Measurements from ENCODE around the gene SLC49A3. TPM values are rescaled to one million over a fixed set of nuclear protein-coding genes. Genes with fewer than 3 reads are reported as not detected.

The SLC49A3 gene
- total and polyA plus RNA-seq, 2 of the 13 experiments (the other 11 are each of a cell fraction or from before 2014, with no cell fraction given), result 0.07 to 0.17 TPM

GRCh38 chr4:687048-687970, 1.6 kb downstream of the SLC49A3 start (continued):
- TF ChIP-seq CHD2 (IDR thresholded peaks at IDR 0.05; ENCODE audit: low read depth, low read length) (no peak), NR2F6 (IDR thresholded peaks at IDR 0.05) (peak; percentile 58), NR2F6 (CRISPR knock-in tag; IDR thresholded peaks at IDR 0.05) (peak; percentile 80), NRL (CRISPR knock-in tag; IDR thresholded peaks at IDR 0.05; ENCODE audit: borderline replicate concordance) (peak; percentile 15; the same call in 1 of the 2 replicates), ZNF772 (CRISPR knock-in tag; IDR thresholded peaks at IDR 0.05) (no peak), EP300 (IDR thresholded peaks at IDR 0.05; ENCODE audit: low read depth in 2 of 2, low read length in 2 of 2) (no peak), EP300 (CRISPR knock-in tag; IDR thresholded peaks at IDR 0.05; ENCODE audit: borderline replicate concordance) (no peak), ZFAT (CRISPR knock-in tag; conservative IDR thresholded peaks at IDR 0.05) (no peak), ZNF776 (CRISPR knock-in tag; IDR thresholded peaks at IDR 0.05) (peak; percentile 36), SKI (IDR thresholded peaks at IDR 0.05; ENCODE audit: partially characterized antibody) (peak; percentile 60), TOPORS (CRISPR knock-in tag; IDR thresholded peaks at IDR 0.05) (no peak), ZNF275 (CRISPR knock-in tag; IDR thresholded peaks at IDR 0.05; ENCODE audit: borderline replicate concordance) (peak; percentile 62; the same call in 1 of the 2 replicates), KLF15 (CRISPR knock-in tag; IDR thresholded peaks at IDR 0.05; ENCODE audit: borderline replicate concordance) (0 out of 2 replicates have a peak, but pooled peaks have one; percentile 59), ZNF747 (CRISPR knock-in tag; IDR thresholded peaks at IDR 0.05; ENCODE audit: borderline replicate concordance) (peak; percentile 52; the same call in 1 of the 2 replicates), ZNF501 (CRISPR knock-in tag; IDR thresholded peaks at IDR 0.05) (peak; percentile 80), ZNF143 (CRISPR knock-in tag; IDR thresholded peaks at IDR 0.05) (peak; percentile 30; the same call in 1 of the 2 replicates), FOXK2 (IDR thresholded peaks at IDR 0.05) (no peak), ZNF33A (CRISPR knock-in tag; IDR thresholded peaks at IDR 0.05; ENCODE audit: borderline replicate concordance) (no peak), SMYD3 (CRISPR knock-in tag; IDR thresholded peaks at IDR 0.05) (peak; percentile 10; the same call in 1 of the 2 replicates), FOXO1 (CRISPR knock-in tag; IDR thresholded peaks at IDR 0.05) (no peak; the same call in 1 of the 2 replicates), MLXIP (CRISPR knock-in tag; IDR thresholded peaks at IDR 0.05; ENCODE audit: borderline replicate concordance) (no peak), SMAD9 (CRISPR knock-in tag; IDR thresholded peaks at IDR 0.05) (no peak)
- TF ChIP-seq, protein P1, sequence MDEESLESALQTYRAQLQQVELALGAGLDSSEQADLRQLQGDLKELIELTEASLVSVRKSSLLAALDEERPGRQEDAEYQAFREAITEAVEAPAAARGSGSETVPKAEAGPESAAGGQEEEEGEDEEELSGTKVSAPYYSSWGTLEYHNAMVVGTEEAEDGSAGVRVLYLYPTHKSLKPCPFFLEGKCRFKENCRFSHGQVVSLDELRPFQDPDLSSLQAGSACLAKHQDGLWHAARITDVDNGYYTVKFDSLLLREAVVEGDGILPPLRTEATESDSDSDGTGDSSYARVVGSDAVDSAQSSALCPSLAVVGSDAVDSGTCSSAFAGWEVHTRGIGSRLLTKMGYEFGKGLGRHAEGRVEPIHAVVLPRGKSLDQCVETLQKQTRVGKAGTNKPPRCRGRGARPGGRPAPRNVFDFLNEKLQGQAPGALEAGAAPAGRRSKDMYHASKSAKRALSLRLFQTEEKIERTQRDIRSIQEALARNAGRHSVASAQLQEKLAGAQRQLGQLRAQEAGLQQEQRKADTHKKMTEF (CRISPR knock-in tag; IDR thresholded peaks at IDR 0.05), result peak; percentile 61; the same call in 1 of the 2 replicates
- TF ChIP-seq, protein P2, sequence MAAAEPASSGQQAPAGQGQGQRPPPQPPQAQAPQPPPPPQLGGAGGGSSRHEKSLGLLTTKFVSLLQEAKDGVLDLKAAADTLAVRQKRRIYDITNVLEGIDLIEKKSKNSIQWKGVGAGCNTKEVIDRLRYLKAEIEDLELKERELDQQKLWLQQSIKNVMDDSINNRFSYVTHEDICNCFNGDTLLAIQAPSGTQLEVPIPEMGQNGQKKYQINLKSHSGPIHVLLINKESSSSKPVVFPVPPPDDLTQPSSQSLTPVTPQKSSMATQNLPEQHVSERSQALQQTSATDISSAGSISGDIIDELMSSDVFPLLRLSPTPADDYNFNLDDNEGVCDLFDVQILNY (CRISPR knock-in tag; conservative IDR thresholded peaks at IDR 0.05), result no peak
